DND-41 (cell line): ENCODE data around the gene DNAH8.

ENCODE experiments used
- EZH2 ChIP-seq: IDR thresholded peaks from 3 replicates; pipeline ENCODE4 v1.6.1; 2012; ENCODE audit warnings: borderline replicate concordance, low read depth, mild to moderate bottlenecking, moderate library complexity, low read length, inconsistent platforms; ENCODE audit not compliant: severe bottlenecking
- TF ChIP-seq, protein P1 (sequence below): IDR thresholded peaks from 2 replicates; pipeline ENCODE4 v1.5.1; 2012; ENCODE audit warnings: borderline replicate concordance, low read length, moderate library complexity, mild to moderate bottlenecking; ENCODE audit not compliant: poor library complexity, severe bottlenecking; ENCODE audit errors: extremely low read depth

DNA sequence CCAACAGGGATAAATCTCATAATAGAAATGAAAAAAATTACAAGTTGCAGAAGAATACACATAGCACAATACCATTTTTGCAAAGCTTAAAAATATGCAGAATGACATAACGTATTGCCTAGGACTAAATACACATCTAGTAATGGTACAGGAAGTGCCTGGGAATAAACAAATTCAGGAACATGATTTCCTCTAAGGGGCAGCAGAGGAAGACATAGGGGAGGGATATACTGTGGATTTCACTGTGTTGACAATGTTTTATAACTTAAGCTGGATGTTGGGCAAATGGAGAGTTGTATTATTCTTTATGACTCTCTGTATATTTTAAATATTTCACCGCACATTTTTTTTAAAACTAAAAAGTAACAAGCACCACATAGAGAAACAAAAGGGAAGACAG lies 6.6 kb upstream of the DNAH8 start:
- TF ChIP-seq, protein P1, sequence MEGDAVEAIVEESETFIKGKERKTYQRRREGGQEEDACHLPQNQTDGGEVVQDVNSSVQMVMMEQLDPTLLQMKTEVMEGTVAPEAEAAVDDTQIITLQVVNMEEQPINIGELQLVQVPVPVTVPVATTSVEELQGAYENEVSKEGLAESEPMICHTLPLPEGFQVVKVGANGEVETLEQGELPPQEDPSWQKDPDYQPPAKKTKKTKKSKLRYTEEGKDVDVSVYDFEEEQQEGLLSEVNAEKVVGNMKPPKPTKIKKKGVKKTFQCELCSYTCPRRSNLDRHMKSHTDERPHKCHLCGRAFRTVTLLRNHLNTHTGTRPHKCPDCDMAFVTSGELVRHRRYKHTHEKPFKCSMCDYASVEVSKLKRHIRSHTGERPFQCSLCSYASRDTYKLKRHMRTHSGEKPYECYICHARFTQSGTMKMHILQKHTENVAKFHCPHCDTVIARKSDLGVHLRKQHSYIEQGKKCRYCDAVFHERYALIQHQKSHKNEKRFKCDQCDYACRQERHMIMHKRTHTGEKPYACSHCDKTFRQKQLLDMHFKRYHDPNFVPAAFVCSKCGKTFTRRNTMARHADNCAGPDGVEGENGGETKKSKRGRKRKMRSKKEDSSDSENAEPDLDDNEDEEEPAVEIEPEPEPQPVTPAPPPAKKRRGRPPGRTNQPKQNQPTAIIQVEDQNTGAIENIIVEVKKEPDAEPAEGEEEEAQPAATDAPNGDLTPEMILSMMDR, result no peak
- no peak for TF ChIP-seq EZH2
